Iris pigment epithelial cell (primary cell): Measurements from ENCODE around the gene LAMP1.
A peak's percentile ranks its signal among the peaks of the same experiment; 100 is the strongest.
"Not testable (repeated sequence)": the region's sequence is repeated elsewhere in the genome, so short reads cannot be mapped to it uniquely, and the experiment has no call there.

ENCODE experiments used
- DNase-seq: peaks from one replicate; pipeline ENCODE4 v3.0.0-alpha.2; 2011; ENCODE audit warnings: low read depth

LAMP1 gene, protein sequence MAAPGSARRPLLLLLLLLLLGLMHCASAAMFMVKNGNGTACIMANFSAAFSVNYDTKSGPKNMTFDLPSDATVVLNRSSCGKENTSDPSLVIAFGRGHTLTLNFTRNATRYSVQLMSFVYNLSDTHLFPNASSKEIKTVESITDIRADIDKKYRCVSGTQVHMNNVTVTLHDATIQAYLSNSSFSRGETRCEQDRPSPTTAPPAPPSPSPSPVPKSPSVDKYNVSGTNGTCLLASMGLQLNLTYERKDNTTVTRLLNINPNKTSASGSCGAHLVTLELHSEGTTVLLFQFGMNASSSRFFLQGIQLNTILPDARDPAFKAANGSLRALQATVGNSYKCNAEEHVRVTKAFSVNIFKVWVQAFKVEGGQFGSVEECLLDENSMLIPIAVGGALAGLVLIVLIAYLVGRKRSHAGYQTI

GRCh38 chr13:113296823-113297369 is at the start of gene LAMP1:
LAMP1 (plus strand) TSS chr13:113297239; CDS start chr13:113297435, 196 bp downstream.
- peak; percentile 97 for DNase-seq

- no peak for DNase-seq
Observed at GRCh38 chr13:113252516-113253095, 44.4 kb upstream of the LAMP1 start.

DNA sequence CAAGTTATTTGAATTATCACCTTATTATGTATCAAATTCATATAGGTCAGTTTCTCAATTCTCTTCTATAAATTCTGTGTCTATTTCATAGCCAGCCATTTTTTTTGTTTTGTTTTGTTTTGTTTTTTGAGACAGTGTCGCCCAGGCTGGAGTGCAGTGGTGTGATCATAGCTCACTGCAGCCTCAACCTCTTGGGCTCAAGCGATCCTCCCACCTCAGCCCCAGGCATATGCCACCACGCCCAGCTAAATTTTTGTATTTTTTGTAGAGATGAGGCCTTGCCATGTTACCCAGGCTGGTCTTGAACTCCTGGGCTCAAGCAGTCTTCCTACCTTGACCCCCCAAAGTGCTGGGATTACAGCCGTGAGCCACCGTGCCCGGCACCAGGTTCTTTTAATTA is 39.1 kb upstream of the LAMP1 start:
- DNase-seq = not testable (repeated sequence)

DNA sequence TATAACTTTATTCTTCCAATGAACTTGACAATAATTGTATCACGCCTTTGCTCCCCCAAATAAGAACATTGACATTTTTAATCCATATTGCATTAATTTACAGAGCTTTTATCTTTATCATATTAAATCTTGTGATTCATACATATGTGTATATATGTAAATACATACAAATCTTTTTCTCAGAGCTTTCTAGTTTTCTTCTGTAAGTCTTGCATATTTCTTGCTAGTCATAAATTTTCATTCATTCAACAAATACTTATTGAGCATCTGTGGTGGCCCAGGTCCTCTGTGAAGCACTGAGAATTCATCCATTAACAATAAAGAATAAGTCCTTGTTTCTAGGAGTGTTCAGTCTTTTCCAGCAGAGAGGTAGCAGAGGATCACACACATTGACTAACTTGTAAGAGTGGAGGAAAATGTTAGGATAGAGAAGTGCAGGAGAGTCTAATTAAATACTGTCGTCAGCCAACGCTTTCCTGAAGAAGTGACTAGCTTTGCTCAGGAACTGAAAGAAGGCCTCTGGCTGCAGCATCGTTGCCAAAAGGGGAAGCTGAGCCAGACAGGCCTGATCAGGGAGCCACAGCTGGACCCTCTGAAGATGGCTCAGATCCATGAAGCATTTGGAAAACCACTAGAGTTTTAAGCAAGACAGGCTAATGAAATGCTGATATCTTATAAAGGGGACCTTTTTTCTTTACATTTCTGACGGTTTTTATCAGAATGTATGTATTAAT is 38.6 kb upstream of the LAMP1 start:
- no peak for DNase-seq

DNA sequence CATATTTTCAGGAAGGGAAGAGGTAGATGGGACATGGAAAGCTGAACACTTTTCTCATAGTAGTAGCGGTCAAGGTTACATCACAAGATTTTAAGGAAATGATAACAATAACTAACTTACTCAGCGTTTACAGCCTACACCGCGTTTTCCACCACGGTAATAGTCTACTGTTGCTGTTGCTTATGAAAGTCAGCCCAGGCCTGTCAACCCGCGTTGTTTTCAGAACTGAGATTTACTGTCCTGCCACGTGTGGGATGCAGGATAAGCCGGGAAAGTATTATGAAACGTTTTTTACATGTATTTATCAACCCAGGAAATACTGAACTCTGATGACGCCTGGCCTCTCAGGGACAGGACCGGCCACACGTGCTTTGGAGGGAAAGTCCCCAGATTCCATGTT is 36.0 kb upstream of the LAMP1 start:
- DNase-seq = no peak

- DNase-seq = not testable (repeated sequence)
Observed at GRCh38 chr13:113263016-113263415, 34.0 kb upstream of the LAMP1 start.

DNA sequence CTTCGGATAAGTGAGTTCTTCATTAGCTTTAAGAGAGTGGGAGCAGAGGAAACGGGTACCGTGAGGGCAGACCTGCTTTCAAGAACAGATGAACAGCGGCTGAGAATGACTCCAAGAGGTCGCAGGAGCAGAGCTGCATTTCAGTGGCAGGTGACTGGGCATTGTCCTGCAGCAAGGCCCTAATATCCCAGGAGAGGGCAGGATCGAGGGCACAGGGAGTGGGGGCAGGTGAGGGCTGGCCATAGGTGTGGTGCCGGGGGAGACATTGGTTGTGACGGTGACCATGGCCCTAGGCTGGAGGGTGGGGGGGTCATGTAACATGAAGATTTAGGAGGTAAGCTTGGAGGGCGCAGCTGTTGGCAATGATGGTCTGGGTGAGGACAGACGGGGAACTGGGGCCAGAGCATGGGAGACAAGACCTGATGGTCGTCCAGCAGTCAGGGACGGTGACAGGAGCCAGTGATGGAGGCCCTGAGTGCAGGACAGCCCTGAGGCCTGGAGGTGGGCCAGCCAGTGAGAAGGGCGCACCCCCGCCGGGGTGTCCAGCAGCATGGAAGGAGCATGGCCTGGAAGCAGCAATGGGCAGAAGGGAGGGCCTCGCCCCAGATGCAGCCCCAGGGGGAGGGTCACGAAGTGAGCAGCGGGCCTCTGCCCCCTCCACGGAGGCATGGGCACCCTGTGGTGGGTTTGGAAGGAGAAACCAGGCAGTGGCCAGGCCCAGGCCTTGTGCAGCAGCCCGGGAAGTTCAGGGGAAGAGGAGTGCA is 29.2 kb upstream of the LAMP1 start:
- no peak for DNase-seq

- no peak for DNase-seq
Observed at GRCh38 chr13:113272031-113272430, 25.0 kb upstream of the LAMP1 start.

- no peak for DNase-seq
Observed at GRCh38 chr13:113272701-113273181, 24.3 kb upstream of the LAMP1 start.

GRCh38 chr13:113273321-113273720 is 23.7 kb upstream of the LAMP1 start:
- no peak for DNase-seq

DNA sequence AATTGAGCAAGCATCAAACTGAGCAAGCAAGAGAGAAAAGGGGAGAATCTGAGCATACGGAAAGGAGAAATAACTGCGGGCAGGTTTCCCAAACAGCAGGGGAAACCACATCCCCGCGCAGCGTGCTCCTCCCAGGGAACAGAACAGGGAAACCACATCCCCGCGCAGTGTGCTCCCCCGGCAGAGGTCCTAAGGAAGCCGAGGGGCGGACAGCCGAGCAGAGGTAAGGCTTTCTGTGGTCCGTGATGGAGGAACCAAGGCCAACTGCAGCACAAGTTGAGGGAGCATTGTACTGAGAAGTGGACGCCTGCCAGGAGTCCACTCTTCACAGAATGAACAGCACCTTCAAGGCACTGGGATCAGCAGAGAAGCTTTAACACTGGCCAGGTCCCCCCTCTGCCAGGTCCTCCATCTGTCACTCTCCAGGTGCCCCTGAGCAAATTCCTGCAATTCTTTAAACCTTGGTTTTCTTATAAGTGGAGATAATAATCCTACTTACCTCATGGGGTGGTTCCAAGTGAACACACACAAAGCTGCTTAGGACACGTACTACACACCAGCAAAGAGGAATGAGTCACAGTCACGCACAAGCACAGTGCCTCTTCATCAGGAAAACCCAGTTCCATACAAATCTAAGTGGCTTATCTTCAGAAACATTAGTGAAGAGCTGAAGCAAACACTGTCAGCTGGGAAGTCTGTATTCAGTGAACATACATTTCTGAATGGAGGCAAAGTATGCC is 23.0 kb upstream of the LAMP1 start:
- DNase-seq = peak; percentile 92

- DNase-seq = no peak
Observed at GRCh38 chr13:113274721-113275120, 22.3 kb upstream of the LAMP1 start.

DNA sequence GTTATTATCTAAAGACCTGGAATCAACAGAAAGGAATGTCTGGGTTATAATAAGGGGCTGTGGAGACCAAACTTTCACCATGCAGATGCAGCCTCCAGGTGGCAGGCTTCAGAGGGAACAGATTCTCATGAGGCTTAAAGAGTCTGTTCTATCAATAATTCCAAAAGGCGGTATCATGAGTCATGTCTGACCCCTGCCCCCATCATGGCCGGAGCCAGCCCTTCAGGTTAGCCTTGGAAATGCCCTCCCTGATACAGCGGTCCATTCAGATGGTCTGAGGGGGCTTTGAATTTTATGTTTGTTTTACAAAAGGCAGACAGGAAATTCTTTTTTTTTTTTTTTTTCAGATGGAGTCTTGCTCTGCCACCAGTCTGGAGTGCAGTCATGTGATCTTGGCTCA is 21.7 kb upstream of the LAMP1 start:
- peak; percentile 78 for DNase-seq

DNA sequence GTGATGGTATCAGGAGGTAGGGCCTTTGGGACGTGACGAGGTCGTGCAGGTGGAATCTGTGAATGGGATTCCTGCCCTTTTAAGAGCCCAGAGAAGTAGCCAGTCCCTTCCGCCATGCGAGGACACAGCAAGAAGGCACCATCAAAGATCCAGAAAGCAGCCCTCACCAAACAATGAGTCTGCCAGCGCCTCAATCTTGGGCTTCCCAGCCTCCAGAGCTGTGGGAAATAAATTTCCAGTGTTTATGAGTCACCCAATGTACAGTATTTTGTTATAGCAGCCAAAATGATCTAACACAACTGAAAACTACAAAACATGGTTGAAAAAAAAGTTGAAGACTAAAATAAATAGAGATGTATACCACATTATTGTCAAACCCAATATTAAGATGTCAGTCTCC is 16.9 kb upstream of the LAMP1 start:
- no peak for DNase-seq

DNA sequence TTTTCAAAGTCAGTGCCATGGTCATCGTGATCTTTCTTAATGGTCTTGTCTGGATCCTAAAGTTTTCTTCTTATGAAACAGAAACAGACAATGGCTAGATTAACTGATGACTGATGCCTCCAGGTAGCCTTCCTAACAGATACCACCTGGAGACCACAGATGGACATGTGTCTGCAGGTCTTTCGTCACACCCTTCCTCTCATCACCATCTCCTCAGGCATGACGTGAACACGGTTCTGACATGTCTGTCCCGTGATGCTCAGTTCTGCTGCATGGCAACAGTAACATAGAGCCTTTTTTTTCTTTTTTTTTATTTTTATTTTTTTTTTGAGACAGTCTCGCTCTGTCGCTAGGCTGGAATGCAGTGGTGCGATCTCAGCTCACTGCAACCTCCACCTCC is 13.1 kb upstream of the LAMP1 start:
- DNase-seq = no peak

DNA sequence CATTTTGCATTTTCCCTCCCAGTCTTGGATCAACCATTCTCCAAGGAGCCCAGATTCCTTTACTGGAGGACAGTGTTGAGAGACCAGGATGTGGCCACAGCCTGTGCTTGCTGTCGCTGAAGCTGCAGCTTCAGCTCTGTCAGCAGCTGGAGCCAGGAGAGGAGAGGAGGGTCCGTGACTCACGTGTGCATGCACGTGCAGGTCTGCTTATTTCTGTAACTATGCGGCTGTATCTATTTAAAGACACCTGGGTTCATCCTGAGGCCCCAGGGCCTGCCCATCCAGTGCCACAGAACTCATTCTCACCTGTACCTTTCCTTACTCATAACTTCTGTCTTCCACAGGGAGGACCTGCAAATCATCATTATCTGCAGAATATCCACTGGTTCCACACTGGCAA is 8.2 kb upstream of the LAMP1 start:
- no peak for DNase-seq

- no peak for DNase-seq
Observed at GRCh38 chr13:113291129-113291528, 5.9 kb upstream of the LAMP1 start.

DNA sequence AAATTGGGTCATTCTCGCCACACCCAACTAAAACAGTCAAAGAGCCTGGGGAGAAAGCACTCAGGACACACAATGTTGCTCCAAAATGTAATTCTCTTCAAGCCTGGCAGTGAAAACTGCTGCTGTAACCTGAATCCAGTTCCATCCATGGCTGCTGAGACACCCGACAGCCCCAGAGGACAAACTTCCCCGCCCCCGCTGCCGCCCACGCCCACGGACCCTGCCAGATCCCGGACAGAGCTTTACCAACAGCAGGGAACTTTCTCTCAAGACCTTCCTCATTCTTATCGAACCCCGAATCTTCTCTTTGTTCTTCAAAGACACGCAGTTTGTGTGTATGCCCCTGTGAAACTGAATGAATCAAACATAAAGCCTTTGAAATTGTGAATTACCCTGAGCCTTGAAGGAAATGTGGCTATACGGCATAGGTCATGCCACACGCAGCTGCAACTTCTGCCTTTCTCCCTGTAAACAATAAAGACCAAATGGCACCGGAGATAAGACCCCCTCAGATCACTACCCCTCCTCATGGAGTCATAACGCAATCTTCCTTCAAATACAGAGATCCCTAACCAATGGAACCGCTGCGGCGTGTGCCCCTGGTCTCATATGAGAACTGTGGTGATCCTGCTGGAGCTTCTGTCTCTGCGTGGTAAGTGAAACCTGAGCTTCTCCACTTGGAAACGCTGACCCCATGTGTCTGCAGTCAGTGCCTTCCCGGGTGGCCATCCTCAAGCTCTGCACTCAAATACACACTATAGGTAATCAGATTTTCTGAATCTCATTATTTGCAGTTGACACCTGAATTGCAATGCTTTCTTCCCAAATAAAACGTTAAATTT is 4.8 kb upstream of the LAMP1 start:
- DNase-seq = peak; percentile 32

- no peak for DNase-seq
Observed at GRCh38 chr13:113293686-113294085, 3.4 kb upstream of the LAMP1 start.

GRCh38 chr13:113295776-113296175 is 1.3 kb upstream of the LAMP1 start:
- DNase-seq = no peak
